NT2/D1 (cell line): ENCODE data around the gene PSG7.
"Not testable (repeated sequence)": the region's sequence is repeated elsewhere in the genome, so short reads cannot be mapped to it uniquely, and the experiment has no call there.

Experiments used
- YY1 ChIP-seq: IDR thresholded peaks from 2 replicates; pipeline ENCODE4 v1.6.1; 2011; ENCODE audit not compliant: insufficient read length, insufficient read depth
- ZNF274 ChIP-seq: IDR thresholded peaks from 2 replicates; pipeline ENCODE4 v1.6.1; 2011; ENCODE audit warnings: mild to moderate bottlenecking, low read depth, low read length

DNA sequence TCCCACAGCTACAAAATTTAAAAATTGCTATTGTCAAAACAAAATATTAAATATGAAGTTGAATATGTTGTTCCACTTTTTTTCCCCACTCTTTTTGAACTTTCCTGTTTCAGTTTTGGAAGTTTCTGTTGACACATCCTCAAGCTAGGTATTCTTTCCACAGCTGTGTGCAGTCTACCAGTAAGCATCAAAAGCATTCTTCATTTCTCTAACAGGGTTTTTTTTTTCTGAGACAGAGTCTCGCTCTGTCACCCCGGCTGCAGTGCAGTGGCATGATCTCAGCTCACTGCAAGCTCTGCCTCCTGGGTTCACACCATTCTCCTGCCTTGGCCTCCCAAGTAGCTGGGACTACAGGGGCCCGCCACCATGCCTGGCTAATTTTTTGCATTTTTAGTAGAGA, 62.9 kb downstream of the PSG7 start:
- not testable (repeated sequence) for TF ChIP-seq ZNF274, YY1
